H1 (cell line): ENCODE data around the gene MAP2K5. TPM values are rescaled to one million over a fixed set of nuclear protein-coding genes. Genes with fewer than 3 reads are reported as not detected.

Experiments
- CTCF ChIA-PET: fragments of 300-600 bp; sonication (Branson Sonifier 250); formaldehyde crosslinking; loops from one replicate; lab custom pipeline; 2021; ENCODE audit not compliant: partially characterized antibody; lab: Charles Lee
- POLR2A ChIA-PET: fragments of 300-600 bp; sonication (Branson Sonifier 250); formaldehyde crosslinking; loops from one replicate; lab custom pipeline; 2021; ENCODE audit warnings: inconsistent platforms; ENCODE audit not compliant: partially characterized antibody; lab: Charles Lee
- DNase-seq, 2 experiments: peaks; one replicate each; pipeline versions ENCODE4 v3.0.0 to v3.0.0-alpha.2; 2010 to 2022; ENCODE audit warnings: low spot score in 2 of 2, low read depth in 1 of 2, mixed read lengths in 1 of 2
- FAIRE-seq: peaks from 2 replicates; lab custom pipeline; 2011; peaks lifted over from hg19 to GRCh38; lab: Jason Lieb, UNC
- H2AFZ ChIP-seq: 2 replicates; pipeline ENCODE4 v1.8.1; 2012; ENCODE audit warnings: low read length, inconsistent platforms
- H2AK5ac ChIP-seq: 2 replicates; pipeline ENCODE4 v1.6.1; 2013; ENCODE audit warnings: low read depth, low read length
- H2BK120ac ChIP-seq: replicated peaks from 2 replicates; pipeline ENCODE3; 2013; ENCODE audit warnings: low read depth, low read length, inconsistent platforms
- H2BK12ac ChIP-seq: 2 replicates; pipeline ENCODE4 v1.6.1; 2013; ENCODE audit warnings: low read depth, low read length
- H2BK15ac ChIP-seq: 2 replicates; pipeline ENCODE4 v1.6.1; 2013; ENCODE audit warnings: low read length
- H2BK20ac ChIP-seq: 2 replicates; pipeline ENCODE4 v1.6.1; 2013; ENCODE audit warnings: low read length
- H2BK5ac ChIP-seq: 2 replicates; pipeline ENCODE4 v1.6.1; 2013; ENCODE audit warnings: low read depth, low read length
- H3K14ac ChIP-seq: 2 replicates; pipeline ENCODE4 v1.6.1; 2013; ENCODE audit warnings: inconsistent platforms; ENCODE audit not compliant: insufficient read length
- H3K18ac ChIP-seq: 2 replicates; pipeline ENCODE4 v1.6.1; 2013; ENCODE audit warnings: low read length; ENCODE audit errors: extremely low read depth
- H3K23ac ChIP-seq: 2 replicates; pipeline ENCODE4 v1.6.1; 2013; ENCODE audit warnings: inconsistent platforms; ENCODE audit not compliant: insufficient read length
- H3K23me2 ChIP-seq: 2 replicates; pipeline ENCODE4 v1.6.1; 2013; ENCODE audit warnings: low read depth, low read length
- H3K27ac ChIP-seq: 2 replicates; pipeline ENCODE4 v1.6.1; 2011; ENCODE audit warnings: low read depth, low read length, inconsistent platforms
- H3K27me3 ChIP-seq, 4 experiments: replicated peaks in 1 of 4; 1 replicate in 1 of 4; 2 replicates in 3 of 4; pipeline versions ENCODE4 v1.6.1 to v1.8.1; 2011 to 2013; ENCODE audit warnings: low read length in 3 of 4, mild to moderate bottlenecking in 3 of 4, inconsistent platforms in 2 of 4, mixed read lengths in 2 of 4, moderate library complexity in 1 of 4; ENCODE audit not compliant: control insufficient read depth in 3 of 4, insufficient read depth in 3 of 4; ENCODE audit errors: extremely low read depth in 1 of 4
- H3K36me3 ChIP-seq, 4 experiments: 2 replicates each; pipeline versions ENCODE4 v1.6.1 to v1.8.1; 2011 to 2013; ENCODE audit warnings: mild to moderate bottlenecking in 4 of 4, low read length in 3 of 4, moderate library complexity in 2 of 4, control low read depth in 1 of 4, inconsistent platforms in 1 of 4; ENCODE audit not compliant: insufficient read depth in 4 of 4, control insufficient read depth in 2 of 4
- H3K4ac ChIP-seq: replicated peaks from 2 replicates; pipeline ENCODE3; 2013; ENCODE audit warnings: low read length, low read depth, mixed read lengths, inconsistent platforms; ENCODE audit not compliant: insufficient read length
- H3K4me1 ChIP-seq, 4 experiments: replicated peaks in 1 of 4; 1 replicate in 1 of 4; 2 replicates in 3 of 4; pipeline versions ENCODE4 v1.6.1 to v1.8.1; 2011 to 2013; ENCODE audit warnings: low read length in 3 of 4, inconsistent platforms in 2 of 4, mixed read lengths in 1 of 4; ENCODE audit not compliant: insufficient read depth in 4 of 4, control insufficient read depth in 3 of 4
- H3K4me2 ChIP-seq, 2 experiments: 2 replicates each; pipeline versions ENCODE4 v1.6.1 to v1.8.1; 2011 to 2013; ENCODE audit warnings: low read depth in 2 of 2, low read length in 2 of 2, control low read depth in 1 of 2, inconsistent platforms in 1 of 2, mild to moderate bottlenecking in 1 of 2; ENCODE audit not compliant: insufficient read depth in 1 of 2
- H3K4me3 ChIP-seq, 4 experiments: fragments of 200-600, 300-600 bp in 1 of 4; sonication (generic), shearing (Covaris generic), sonication (Bioruptor Twin) in 1 of 4; 2 replicates each; pipeline versions ENCODE4 v1.5.1 to v1.8.1; 2011 to 2016; ENCODE audit warnings: low read length in 4 of 4, low read depth in 3 of 4, control low read depth in 2 of 4, inconsistent platforms in 2 of 4, mild to moderate bottlenecking in 2 of 4, mixed read lengths in 1 of 4, moderate library complexity in 1 of 4; ENCODE audit not compliant: insufficient read depth in 2 of 4; ENCODE audit errors: extremely low read depth in 1 of 4
- H3K56ac ChIP-seq: replicated peaks from 2 replicates; pipeline ENCODE3; 2013; ENCODE audit warnings: low read depth, mild to moderate bottlenecking, mixed read lengths, low read length, inconsistent platforms; ENCODE audit not compliant: insufficient read length
- H3K79me1 ChIP-seq: 2 replicates; pipeline ENCODE4 v1.6.1; 2013; ENCODE audit warnings: low read depth, low read length, control low read depth
- H3K79me2 ChIP-seq, 2 experiments: 2 replicates each; pipeline versions ENCODE4 v1.6.1 to v1.8.1; 2012 to 2013; ENCODE audit warnings: low read length in 2 of 2, mild to moderate bottlenecking in 2 of 2, inconsistent platforms in 1 of 2; ENCODE audit not compliant: insufficient read depth in 2 of 2, control insufficient read depth in 1 of 2
- H3K9ac ChIP-seq, 4 experiments: replicated peaks in 1 of 4; 1 replicate in 1 of 4; 2 replicates in 3 of 4; pipeline versions ENCODE4 v1.6.1 to v1.8.1; 2011 to 2013; ENCODE audit warnings: low read depth in 3 of 4, low read length in 3 of 4, control low read depth in 2 of 4, mild to moderate bottlenecking in 2 of 4, moderate library complexity in 2 of 4, inconsistent platforms in 1 of 4; ENCODE audit errors: extremely low read depth in 1 of 4
- H3K9me3 ChIP-seq, 2 experiments: 2 replicates each; pipeline versions ENCODE4 v1.6.1 to v1.8.1; 2012 to 2013; ENCODE audit warnings: mild to moderate bottlenecking in 2 of 2, moderate library complexity in 2 of 2, control low read depth in 1 of 2, inconsistent platforms in 1 of 2, low read depth in 1 of 2, low read length in 1 of 2, mixed read lengths in 1 of 2; ENCODE audit not compliant: insufficient read depth in 2 of 2
- H4K20me1 ChIP-seq, 2 experiments: replicated peaks in 1 of 2; 2 replicates each; pipeline versions ENCODE3 to v1.8.1; 2011 to 2013; ENCODE audit warnings: inconsistent platforms in 2 of 2, low read length in 2 of 2, mild to moderate bottlenecking in 1 of 2; ENCODE audit not compliant: insufficient read depth in 2 of 2, control insufficient read depth in 1 of 2
- H4K5ac ChIP-seq: 2 replicates; pipeline ENCODE4 v1.6.1; 2013; ENCODE audit warnings: low read length, low read depth, mixed read lengths, inconsistent platforms; ENCODE audit not compliant: insufficient read length
- H4K8ac ChIP-seq: 2 replicates; pipeline ENCODE4 v1.8.0; 2013; ENCODE audit warnings: mild to moderate bottlenecking, moderate library complexity, low read length, inconsistent platforms; ENCODE audit not compliant: insufficient read depth; ENCODE audit errors: extremely low read depth
- H4K91ac ChIP-seq: replicated peaks from 2 replicates; pipeline ENCODE3; 2013; ENCODE audit warnings: low read length, mixed read lengths, inconsistent platforms; ENCODE audit not compliant: insufficient read length
- ATF2 ChIP-seq: IDR thresholded peaks from 2 replicates; pipeline ENCODE4 v1.6.1; 2012; ENCODE audit warnings: low read length, inconsistent platforms
- CBX8 ChIP-seq: fragments of 300-800, 300-1000 bp; sonication (generic); IDR thresholded peaks from 2 replicates; pipeline ENCODE4 v1.7.1; 2016; ENCODE audit warnings: low read depth, low read length, borderline replicate concordance
- EGR1 ChIP-seq: IDR thresholded peaks from 2 replicates; pipeline ENCODE4 v1.6.1; 2011; ENCODE audit warnings: low read depth, low read length, borderline replicate concordance
- KDM4A ChIP-seq: IDR thresholded peaks from one replicate; pipeline ENCODE4 v1.7.1; 2012; ENCODE audit warnings: low read depth, mild to moderate bottlenecking, moderate library complexity, low read length, inconsistent platforms; ENCODE audit not compliant: severe bottlenecking
- MAX ChIP-seq: IDR thresholded peaks from 2 replicates; pipeline ENCODE4 v1.6.1; 2012; ENCODE audit warnings: inconsistent platforms
- NANOG ChIP-seq: IDR thresholded peaks from 2 replicates; pipeline ENCODE4 v1.6.1; 2011; ENCODE audit warnings: low read length, low read depth, mild to moderate bottlenecking, inconsistent platforms; ENCODE audit not compliant: insufficient read depth, poor library complexity, severe bottlenecking
- PHF8 ChIP-seq: fragments of 200-600 bp; sonication (generic); conservative IDR thresholded peaks from 2 replicates; pipeline ENCODE4 v1.7.1; 2012; ENCODE audit warnings: low read depth, mild to moderate bottlenecking, inconsistent platforms, low read length, moderate library complexity
- POLR2A ChIP-seq, 2 experiments: IDR thresholded peaks; 1 replicate in 1 of 2; 2 replicates in 1 of 2; pipeline ENCODE4 v1.6.1; 2011; ENCODE audit warnings: low read depth in 2 of 2, low read length in 2 of 2, mild to moderate bottlenecking in 2 of 2; ENCODE audit errors: control extremely low read depth in 1 of 2
- SP1 ChIP-seq: IDR thresholded peaks from 2 replicates; pipeline ENCODE4 v1.6.1; 2011; ENCODE audit warnings: low read depth, low read length
- TAF1 ChIP-seq: IDR thresholded peaks from 2 replicates; pipeline ENCODE4 v1.6.1; 2011; ENCODE audit warnings: mild to moderate bottlenecking, low read depth, low read length
- WGBS, 2 experiments: shearing (Covaris generic) in 1 of 2; methylation state at CpG; one replicate each; pipeline versions ENCODE4 v1.1.6 to v1.1.7; 2013 to 2015; ENCODE audit warnings: low lambda C conversion rate in 2 of 2, mixed read lengths in 2 of 2, inconsistent platforms in 1 of 2, low coverage in 1 of 2, missing lambda C conversion rate in 1 of 2; ENCODE audit not compliant: insufficient replicate concordance in 2 of 2, insufficient coverage in 1 of 2, insufficient read length in 1 of 2; ENCODE audit errors: extremely low coverage in 1 of 2, missing lambda C conversion rate in 1 of 2; 5-methylcytosine and 5-hydroxymethylcytosine counted together
- polyA plus RNA-seq, 7 experiments: library from polyadenylated mRNA; depleted of rRNA in 3 of 7; stranded (reverse) in 5 of 7; unstranded in 2 of 7; fragments of >200 nt in 5 of 7; fragments of 200-250 nt in 2 of 7; gene quantifications; 1 replicate in 5 of 7; 2 replicates in 1 of 7; 4 replicates in 1 of 7; pipeline versions ENCODE4 v1.2.1 to v1.2.3, GENCODE V29; 2011 to 2013; ENCODE audit warnings: missing spikeins in 2 of 7, mixed read lengths in 2 of 7
- total RNA-seq: library from RNA; stranded (reverse); fragmentation: NEBNext Ultra II Directional; extraction: Animal tissue kit (Norgen Biotek cat#: 25700); gene quantifications from 2 replicates; pipeline ENCODE4 v1.2.1, GENCODE V29; 2021

The MAP2K5 gene
- total and polyA plus RNA-seq, 2 of the 8 experiments (the other 6 are each of a cell fraction or from before 2014, with no cell fraction given): 4.4 to 15.8 TPM

DNA sequence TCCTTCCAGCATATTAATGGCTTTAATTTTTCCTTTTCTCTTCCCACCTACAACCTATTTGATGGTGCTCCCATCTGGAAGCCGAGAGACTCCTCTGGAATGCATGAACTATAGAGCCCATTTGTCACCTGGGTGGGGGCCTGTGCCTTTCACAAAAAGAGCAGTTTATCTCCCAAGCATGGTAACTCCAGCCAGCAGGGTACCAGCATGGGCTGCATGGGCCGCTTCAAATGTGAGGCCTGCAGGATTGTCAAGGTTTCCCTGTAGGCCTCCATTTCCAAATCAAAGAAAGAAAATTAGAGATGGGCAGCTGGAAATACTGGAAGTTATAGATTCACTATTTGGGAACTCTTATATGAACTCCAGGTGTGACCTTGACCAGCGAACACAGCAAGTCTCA lies 232.1 kb downstream of the MAP2K5 start:
- no peak overlapping the region for H3K4me2 ChIP-seq
- H2BK15ac ChIP-seq: no peak overlapping the region
- H3K27me3 ChIP-seq: no peaks in the 10 kb centered on the region
- H3K36me3 ChIP-seq: no peaks in the 10 kb centered on the region
- no peak overlapping the region for H2BK120ac ChIP-seq
- FAIRE-seq: no peak
- no peak overlapping the region for H3K4me3 ChIP-seq
- H2BK5ac ChIP-seq: no peak overlapping the region
- no peaks in the 10 kb centered on the region; the same call in 1 of the 2 replicates for H3K23me2 ChIP-seq
- ChIA-PET POLR2A (no interaction called here), CTCF (interaction anchor here (0.9 kb wide), 1 partner anchor 34 kb away, joined by 3 read pairs; no protein-coding TSS in a partner anchor)
- no peak overlapping the region for H2AK5ac ChIP-seq
- 85% methylated on average over 3 of the region's 3 CpGs; no CpG with 5 or more reads in 1 of the 2 experiments for WGBS, 2 experiments
- no peak overlapping the region for H4K5ac ChIP-seq
- no peak for TF ChIP-seq CBX8
- no peak for TF ChIP-seq SP1
- TF ChIP-seq EGR1: no peak
- no peak for TF ChIP-seq MAX
- no peak for TF ChIP-seq KDM4A
- no peak for TF ChIP-seq POLR2A (IDR thresholded peaks at IDR 0.05; ENCODE audit: control extremely low read depth in 1 of 2, low read depth in 2 of 2, low read length in 2 of 2)
- TF ChIP-seq TAF1: no peak
- no peak for TF ChIP-seq ATF2
- TF ChIP-seq NANOG: no peak
- TF ChIP-seq PHF8: no peak
- no peaks in the 10 kb centered on the region for H3K79me1 ChIP-seq
- no peaks in the 10 kb centered on the region for H3K79me2 ChIP-seq
- H3K9me3 ChIP-seq: no peaks in the 10 kb centered on the region
- no peak overlapping the region for H3K27ac ChIP-seq
- H2BK12ac ChIP-seq: no peak overlapping the region
- no peak overlapping the region for H3K18ac ChIP-seq
- DNase-seq: no peak
- no peak overlapping the region for H4K91ac ChIP-seq
- H3K4ac ChIP-seq: no peak overlapping the region
- no peak overlapping the region for H2BK20ac ChIP-seq
- no peak overlapping the region for H3K9ac ChIP-seq
- H4K20me1 ChIP-seq: no peaks in the 10 kb centered on the region
- peaks cover 0 to 13% (median 3%) of the 10 kb centered on the region in 4 experiments; a peak in 3 of 7 replicates for H3K4me1 ChIP-seq
- no peak overlapping the region for H2AFZ ChIP-seq
- H3K23ac ChIP-seq: no peak overlapping the region
- H3K14ac ChIP-seq: no peak overlapping the region
- H4K8ac ChIP-seq: no peak overlapping the region
- no peak overlapping the region for H3K56ac ChIP-seq
